GM12878 (cell line): ENCODE results near the gene SRC. TPM values are rescaled to one million over a fixed set of nuclear protein-coding genes. Genes with fewer than 3 reads are reported as not detected.

Source experiments
- ATAC-seq: fragments of 200-7000 bp; cut with Tn5 transposase; 3 replicates; pipeline ENCODE4 v1.9.1; 2020; ENCODE audit warnings: mild to moderate bottlenecking, moderate library complexity
- BruUV-seq: library from RNA; stranded (reverse); fragments of 400-500 nt; replicated peaks from 2 replicates; lab custom pipeline; 2021; lab: Mats Ljungman, UMichigan
- CTCF ChIA-PET: fragments of 300-600 bp; sonication (Branson Sonifier 250); formaldehyde crosslinking; extraction: SDS; loops from one replicate; lab custom pipeline; 2021; ENCODE audit warnings: inconsistent platforms; lab: Yijun Ruan, JAX
- POLR2A ChIA-PET: fragments of 350-600 bp; formaldehyde crosslinking; extraction: SDS; loops from one replicate; lab custom pipeline; 2021; ENCODE audit warnings: inconsistent platforms; lab: Charles Lee
- RAD21 ChIA-PET: fragments of 300-600 bp; sonication (Branson Sonifier 250); formaldehyde crosslinking; loops from one replicate; lab custom pipeline; 2023; ENCODE audit warnings: antibody characterized with exemption; ENCODE audit not compliant: unreplicated experiment; lab: Charles Lee
- SMC1A ChIA-PET: fragments of 300-600 bp; sonication (Branson Sonifier 250); formaldehyde crosslinking; loops from one replicate; lab custom pipeline; 2023; ENCODE audit not compliant: unreplicated experiment, uncharacterized antibody; lab: Charles Lee
- DNase-seq: peaks from one replicate; pipeline ENCODE4 v3.0.0-alpha.2; 2011; ENCODE audit warnings: low read depth, low spot score
- FAIRE-seq: peaks from 3 replicates; lab custom pipeline; 2011; peaks lifted over from hg19 to GRCh38; lab: Jason Lieb, UNC
- H2AFZ ChIP-seq: 2 replicates; pipeline ENCODE4 v1.6.0; 2011; ENCODE audit warnings: low read depth, low read length, control low read depth; ENCODE audit not compliant: control insufficient read depth
- H3K27ac ChIP-seq: 2 replicates; pipeline ENCODE4 v1.5.1; 2011; ENCODE audit warnings: control low read depth; ENCODE audit not compliant: control insufficient read depth, insufficient read depth
- H3K27me3 ChIP-seq, 2 experiments: replicated peaks in 1 of 2; 2 replicates each; pipeline versions ENCODE4 v1.6.0 to v1.6.1; 2011; ENCODE audit warnings: low read length in 1 of 2; ENCODE audit not compliant: control insufficient read depth in 2 of 2, insufficient read depth in 2 of 2
- H3K36me3 ChIP-seq, 2 experiments: 2 replicates each; pipeline ENCODE4 v1.5.1; 2011; ENCODE audit warnings: low read length in 1 of 2; ENCODE audit not compliant: control insufficient read depth in 2 of 2, insufficient read depth in 2 of 2
- H3K4me1 ChIP-seq: 2 replicates; pipeline ENCODE4 v1.6.1; 2011; ENCODE audit warnings: mild to moderate bottlenecking, low read length, moderate library complexity, mixed read lengths; ENCODE audit not compliant: control insufficient read depth, insufficient read depth
- H3K4me2 ChIP-seq: 2 replicates; pipeline ENCODE4 v1.6.0; 2011; ENCODE audit warnings: control low read depth; ENCODE audit not compliant: control insufficient read depth, insufficient read depth
- H3K4me3 ChIP-seq: fragments of 200-600 bp; sonication (generic); 2 replicates; pipeline ENCODE4 v1.5.1; 2016
- H3K79me2 ChIP-seq: 2 replicates; pipeline ENCODE4 v1.6.0; 2011; ENCODE audit warnings: low read length; ENCODE audit not compliant: control insufficient read depth, insufficient read depth
- H3K9ac ChIP-seq: 2 replicates; pipeline ENCODE4 v1.8.0; 2011; ENCODE audit warnings: low read length, control low read depth, mixed read lengths; ENCODE audit not compliant: control insufficient read depth, insufficient read depth
- H3K9me3 ChIP-seq: replicated peaks from 3 replicates; pipeline ENCODE4 v1.5.1; 2011; ENCODE audit warnings: mild to moderate bottlenecking, low read length; ENCODE audit not compliant: control insufficient read depth, insufficient read depth
- H4K20me1 ChIP-seq: 2 replicates; pipeline ENCODE4 v1.6.0; 2011; ENCODE audit not compliant: control insufficient read depth, insufficient read depth
- CTCF ChIP-seq, 3 experiments: IDR thresholded peaks in 2 of 3; conservative IDR thresholded peaks in 1 of 3; 2 replicates each; pipeline ENCODE4 v1.5.1; 2011; ENCODE audit warnings: low read depth in 3 of 3, low read length in 3 of 3, mild to moderate bottlenecking in 3 of 3, control low read depth in 2 of 3, moderate library complexity in 2 of 3, inconsistent platforms in 1 of 3, mixed read lengths in 1 of 3; ENCODE audit not compliant: control insufficient read depth in 2 of 3, insufficient read depth in 1 of 3; ENCODE audit errors: extremely low read depth in 1 of 3
- IRF3 ChIP-seq: fragments of 450-650 bp; IDR thresholded peaks from 2 replicates; pipeline ENCODE4 v1.6.1; 2014; ENCODE audit warnings: mild to moderate bottlenecking
- RAD21 ChIP-seq: IDR thresholded peaks from 2 replicates; pipeline ENCODE4 v1.6.1; 2011; ENCODE audit warnings: mild to moderate bottlenecking, low read depth, low read length, moderate library complexity; ENCODE audit not compliant: insufficient read depth
- SMC3 ChIP-seq: IDR thresholded peaks from 2 replicates; pipeline ENCODE4 v1.6.1; 2011; ENCODE audit warnings: low read length, improper control_type of control experiment, borderline replicate concordance
- WGBS: methylation state at CpG from one replicate; pipeline ENCODE4 v1.1.6; 2016; ENCODE audit warnings: low lambda C conversion rate; ENCODE audit not compliant: insufficient replicate concordance, insufficient coverage; ENCODE audit errors: missing lambda C conversion rate; 5-methylcytosine and 5-hydroxymethylcytosine counted together
- in situ Hi-C: fragments of 300-500 bp; cut with MboI; formaldehyde crosslinking; loops from 9 replicates; pipeline ENCODE4 v1.14.3; 2018; ENCODE audit warnings: mixed read lengths
- intact Hi-C: fragments of 100-400 bp; cut with micrococcal nuclease; formaldehyde crosslinking; loops from one replicate; pipeline ENCODE4 v1.14.2; 2022; ENCODE audit not compliant: unreplicated experiment
- polyA plus RNA-seq, 11 experiments: library from polyadenylated mRNA; depleted of rRNA in 4 of 11; unstranded in 6 of 11; stranded (reverse) in 5 of 11; fragments of >200 nt; fragmentation: Nextera tagmentation in 4 of 11; fragmentation: Illumina TruSeq in 1 of 11; extraction: Ambion mirVana in 4 of 11; extraction: Trizol in 1 of 11; gene quantifications; 1 replicate in 1 of 11; 2 replicates in 10 of 11; pipeline versions ENCODE4 v1.2.1 to v1.2.3, GENCODE V29; 2011 to 2016; ENCODE audit warnings: inconsistent platforms in 2 of 11, missing spikeins in 2 of 11, low read depth in 1 of 11
- total RNA-seq, 4 experiments: library from RNA; depleted of rRNA in 3 of 4; stranded (reverse); fragments of >200 nt in 3 of 4; fragmentation: Illumina TruSeq in 1 of 4; extraction: Trizol in 1 of 4; gene quantifications; 2 replicates each; pipeline versions ENCODE4 v1.2.1 to v1.2.3, GENCODE V29; 2013 to 2021

The SRC gene
- total and polyA plus RNA-seq, 10 of the 15 experiments (the other 5 are each of a cell fraction or from before 2014, with no cell fraction given): 0.60 to 71.3 (median 27.2) TPM

- Histone ChIP-seq H3K9me3 (peaks cover 3% of the 10 kb centered on the region; the same call in 1 of the 3 replicates), H3K9ac (no peak overlapping the region; the same call in 1 of the 2 replicates), H3K79me2 (peaks cover 62% of the 10 kb centered on the region), H3K4me2 (peak overlapping the region; percentile 2; the same call in 1 of the 2 replicates), H3K27me3 (no peaks in the 10 kb centered on the region), H4K20me1 (no peaks in the 10 kb centered on the region), H3K4me3 (no peak overlapping the region), H3K4me1 (peaks cover 69% of the 10 kb centered on the region), H2AFZ (no peak overlapping the region), H3K36me3 (peaks cover 19 to 29% of the 10 kb centered on the region in 2 experiments), H3K27ac (peak overlapping the region; percentile 87)
- DNase-seq: no peak
- SMC1A ChIA-PET: interaction anchor here (0.9 to 2.3 kb wide), 9 partner anchors 9 to 95 kb away, joined by 3 to 12 read pairs (median 5); no protein-coding TSS in a partner anchor
- 90% methylated on average over 3 of the region's 3 CpGs for whole genome bisulfite sequencing
- in situ Hi-C loops: loop anchor here (5.0 kb wide), 1 partner anchor 53 kb away; no protein-coding TSS in a partner anchor
- BruUV-seq: no TSS peak
- FAIRE-seq: no peak
- peak in 2 of 3 experiments; percentile 16 to 25; a peak in 1 of 6 replicates for TF ChIP-seq CTCF (IDR thresholded peaks at IDR 0.05 in 2 of 3, conservative IDR thresholded peaks at IDR 0.05 in 1 of 3; ENCODE audit: control insufficient read depth in 2 of 3, extremely low read depth in 1 of 3, insufficient read depth in 1 of 3, low read depth in 3 of 3, low read length in 3 of 3)
- TF ChIP-seq SMC3: peak; percentile 16; the same call in 1 of the 2 replicates
- TF ChIP-seq RAD21: 0 out of 2 replicates have a peak, but pooled peaks have one; percentile 6
- no peak for TF ChIP-seq IRF3
- POLR2A ChIA-PET: interaction anchor here (0.6 to 1.2 kb wide), 3 partner anchors 16 to 30 kb away, joined by 3 to 5 read pairs (median 4); no protein-coding TSS in a partner anchor
- RAD21 ChIA-PET: interaction anchor here (0.6 to 1.4 kb wide), 6 partner anchors 15 to 95 kb away, joined by 3 to 5 read pairs (median 3); no protein-coding TSS in a partner anchor
- CTCF ChIA-PET: interaction anchor here (1.3 to 2.5 kb wide), 2 partner anchors 74 to 95 kb away, joined by 3 to 12 read pairs; no protein-coding TSS in a partner anchor
- ATAC-seq: peak; percentile 38
- intact Hi-C loops: loop anchor here (5.0 kb wide), 1 partner anchor 73 kb away; no protein-coding TSS in a partner anchor
Measured at GRCh38 chr20:37364927-37365272, 19.0 kb downstream of the SRC start.
